ENCODE data around the gene BLM. TPM values are rescaled to one million over a fixed set of nuclear protein-coding genes. Genes with fewer than 3 reads are reported as not detected.

Gene BLM
- polyA plus RNA-seq, 1 of the 3 experiments (the other 2 are of a cell fraction), result 2.7 TPM

DNA sequence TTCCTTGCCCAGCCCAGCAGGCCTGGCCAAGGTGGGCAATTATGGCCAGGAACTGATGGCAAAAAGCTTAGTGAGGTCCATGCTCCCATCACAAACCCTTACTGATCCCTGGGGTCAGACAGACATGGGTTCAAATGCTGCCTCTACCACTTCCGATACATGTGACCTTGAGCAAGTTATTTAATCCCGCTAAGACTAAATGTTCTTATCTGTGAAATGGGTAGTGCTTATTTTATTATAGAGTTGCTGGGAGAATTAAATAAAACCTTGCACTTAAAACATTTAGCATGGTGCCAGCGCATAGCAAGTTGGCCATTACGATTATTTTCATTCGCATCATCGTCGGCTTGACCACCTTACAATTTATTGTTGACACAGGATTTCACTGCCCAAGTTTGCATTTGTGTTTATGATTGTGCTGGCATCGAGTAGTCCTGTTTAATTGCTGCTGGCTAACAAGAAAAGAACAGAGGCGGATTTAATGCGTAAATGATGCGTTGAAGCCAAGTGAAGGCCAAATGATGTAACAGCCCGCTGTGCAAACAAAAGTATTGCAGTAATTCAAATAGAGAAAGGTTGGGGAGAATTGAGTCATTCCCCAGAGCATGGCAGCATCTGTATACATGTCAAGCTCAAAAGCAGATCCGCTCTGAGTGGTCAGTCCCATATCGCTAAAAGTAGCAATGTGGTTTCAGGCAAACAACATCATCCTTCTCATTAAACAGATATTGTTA lies 144.0 kb downstream of the BLM start:
- ChIA-PET POLR2A (no interaction called here), CTCF (no interaction called here)
- Histone ChIP-seq H3K4me1 (ENCODE audit: control insufficient read depth in 1 of 2, insufficient read depth in 2 of 2, low read depth in 1 of 2, low read length in 1 of 2) (no peaks in the 10 kb centered on the region; a peak in 1 of 4 replicates), H3K36me3 (replicated peaks in 1 of 2; ENCODE audit: control insufficient read depth in 1 of 2, insufficient read depth in 2 of 2, low read length in 1 of 2) (no peaks in the 10 kb centered on the region), H3K27me3 (ENCODE audit: insufficient read depth) (no peaks in the 10 kb centered on the region), H3K79me2 (ENCODE audit: insufficient read depth) (no peaks in the 10 kb centered on the region), H2AFZ (ENCODE audit: low read depth) (no peak overlapping the region), H3K4me2 (no peak overlapping the region), H3K9me3 (no peaks in the 10 kb centered on the region), H3K4me3 (ENCODE audit: low read depth in 2 of 2, low read length in 1 of 2) (no peak overlapping the region), H4K20me1 (ENCODE audit: insufficient read depth) (no peaks in the 10 kb centered on the region), H3K27ac (ENCODE audit: low read depth in 2 of 2, low read length in 1 of 2) (no peak overlapping the region), H3K9ac (no peak overlapping the region), H3F3A (replicated peaks; ENCODE audit: insufficient read depth) (peaks cover 5% of the 10 kb centered on the region), H3K9me2 (no peaks in the 10 kb centered on the region)
- 79% methylated on average over 14 of the region's 14 CpGs for WGBS (ENCODE audit: low lambda C conversion rate)
- TF ChIP-seq TEAD4 (IDR thresholded peaks at IDR 0.05; ENCODE audit: borderline replicate concordance, insufficient read depth), result no peak
- no peak for TF ChIP-seq ELF1 (IDR thresholded peaks at IDR 0.05)
- no peak for TF ChIP-seq CHD2 (IDR thresholded peaks at IDR 0.05; ENCODE audit: low read length, partially characterized antibody)
- no peak for TF ChIP-seq TAF1 (IDR thresholded peaks at IDR 0.05; ENCODE audit: borderline replicate concordance, low read depth, low read length)
- no peak for TF ChIP-seq RCOR1 (IDR thresholded peaks at IDR 0.05; ENCODE audit: low read length)
- no peak for TF ChIP-seq PBX3 (IDR thresholded peaks at IDR 0.05)
- no peak for TF ChIP-seq RFX5 (IDR thresholded peaks at IDR 0.05; ENCODE audit: low read length)
- TF ChIP-seq, protein P1, sequence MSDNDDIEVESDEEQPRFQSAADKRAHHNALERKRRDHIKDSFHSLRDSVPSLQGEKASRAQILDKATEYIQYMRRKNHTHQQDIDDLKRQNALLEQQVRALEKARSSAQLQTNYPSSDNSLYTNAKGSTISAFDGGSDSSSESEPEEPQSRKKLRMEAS (IDR thresholded peaks at IDR 0.05; ENCODE audit: low read depth), result no peak
- no peak for TF ChIP-seq JUND (IDR thresholded peaks at IDR 0.05)
- no peak for TF ChIP-seq RAD21 (IDR thresholded peaks at IDR 0.05; ENCODE audit: low read length)
- DNase-seq, result no peak

GRCh38 chr15:90862487-90862886 lies 145.3 kb downstream of the BLM start:
- Histone ChIP-seq H2AFZ (ENCODE audit: low read depth) (no peak overlapping the region), H3K36me3 (replicated peaks in 1 of 2; ENCODE audit: control insufficient read depth in 1 of 2, insufficient read depth in 2 of 2, low read length in 1 of 2) (no peaks in the 10 kb centered on the region), H3K79me2 (ENCODE audit: insufficient read depth) (no peaks in the 10 kb centered on the region), H4K20me1 (ENCODE audit: insufficient read depth) (no peaks in the 10 kb centered on the region), H3K4me3 (ENCODE audit: low read depth in 2 of 2, low read length in 1 of 2) (no peak overlapping the region), H3K4me1 (ENCODE audit: control insufficient read depth in 1 of 2, insufficient read depth in 2 of 2, low read depth in 1 of 2, low read length in 1 of 2) (no peaks in the 10 kb centered on the region; a peak in 1 of 4 replicates), H3K9me3 (no peaks in the 10 kb centered on the region), H3K9me2 (no peaks in the 10 kb centered on the region), H3K4me2 (no peak overlapping the region), H3K27ac (ENCODE audit: low read depth in 2 of 2, low read length in 1 of 2) (no peak overlapping the region), H3K9ac (no peak overlapping the region), H3K27me3 (ENCODE audit: insufficient read depth) (no peaks in the 10 kb centered on the region), H3F3A (replicated peaks; ENCODE audit: insufficient read depth) (peaks cover 5% of the 10 kb centered on the region)
- 92% methylated on average over 6 of the region's 6 CpGs for WGBS (ENCODE audit: low lambda C conversion rate)
- no peak for DNase-seq
- POLR2A ChIA-PET, result no interaction called here
- TF ChIP-seq SIN3A (IDR thresholded peaks at IDR 0.05; ENCODE audit: borderline replicate concordance, low read depth, low read length) (no peak), NFIC (IDR thresholded peaks at IDR 0.05; ENCODE audit: borderline replicate concordance) (no peak), YY1 (IDR thresholded peaks at IDR 0.05; ENCODE audit: low read depth) (no peak), EP300 (IDR thresholded peaks at IDR 0.05; ENCODE audit: borderline replicate concordance in 1 of 2, low read depth in 1 of 2, low read length in 1 of 2) (no peak), TAF1 (IDR thresholded peaks at IDR 0.05; ENCODE audit: borderline replicate concordance, low read depth, low read length) (no peak), CHD2 (IDR thresholded peaks at IDR 0.05; ENCODE audit: low read length, partially characterized antibody) (no peak)
- TF ChIP-seq, protein P1 (IDR thresholded peaks at IDR 0.05; ENCODE audit: low read depth), result no peak
- CTCF ChIA-PET, result interaction anchor here (0.5 to 1.1 kb wide), 2 partner anchors 23 to 231 kb away, joined by 3 read pairs; no protein-coding TSS in a partner anchor

All from SK-N-SH (cell line).